K562 (cell line): ENCODE results near the gene LTA. TPM values are rescaled to one million over a fixed set of nuclear protein-coding genes. Genes with fewer than 3 reads are reported as not detected.

Experiments
- ELF1 ChIP-seq: fragments of 200-800 bp; sonication (Bioruptor generic); IDR thresholded peaks from 2 replicates; pipeline ENCODE4 v1.6.1; 2016; ENCODE audit warnings: missing genetic modification characterization, missing compliant biosample characterization
- FOXK2 ChIP-seq, 2 experiments: fragments of 450-650 bp; IDR thresholded peaks in 1 of 2; conservative IDR thresholded peaks in 1 of 2; 2 replicates each; pipeline ENCODE4 v1.6.1; 2016; ENCODE audit warnings: low read depth in 2 of 2, mild to moderate bottlenecking in 1 of 2
- GABPA ChIP-seq: fragments of 200-800 bp; sonication (Bioruptor generic); conservative IDR thresholded peaks from 2 replicates; pipeline ENCODE4 v1.6.1; 2016; ENCODE audit warnings: low read depth, missing genetic modification characterization, missing compliant biosample characterization
- IRF2 ChIP-seq: sonication (generic); formaldehyde crosslinking; IDR thresholded peaks from 2 replicates; pipeline ENCODE4 v1.8.1; 2022; ENCODE audit warnings: mild to moderate bottlenecking, missing genetic modification reagents
- PHF20 ChIP-seq: fragments of 450-650 bp; IDR thresholded peaks from 2 replicates; pipeline ENCODE4 v1.6.1; 2018; ENCODE audit not compliant: partially characterized antibody
- POLR2H ChIP-seq: IDR thresholded peaks from 2 replicates; pipeline ENCODE4 v1.6.1; 2016; ENCODE audit warnings: missing genetic modification characterization, low read depth, mild to moderate bottlenecking, control low read depth, missing compliant biosample characterization, moderate library complexity
- PRMT5 ChIP-seq: sonication (generic); formaldehyde crosslinking; IDR thresholded peaks from 2 replicates; pipeline ENCODE4 v1.5.0; 2020; ENCODE audit warnings: missing genetic modification reagents
- RBM34 ChIP-seq: fragments of 200-400 bp; formaldehyde crosslinking; IDR thresholded peaks from 2 replicates; pipeline ENCODE4 v1.6.1; 2018; ENCODE audit warnings: low read length, borderline replicate concordance; ENCODE audit not compliant: insufficient read depth
- SMAD3 ChIP-seq: fragments of 450-650 bp; formaldehyde crosslinking; conservative IDR thresholded peaks from 2 replicates; pipeline ENCODE4 v1.4.0; 2020; ENCODE audit warnings: mild to moderate bottlenecking
- SMC3 ChIP-seq: conservative IDR thresholded peaks from 2 replicates; pipeline ENCODE4 v1.6.1; 2011; ENCODE audit warnings: low read depth, low read length, improper control_type of control experiment; ENCODE audit not compliant: insufficient read depth
- TFE3 ChIP-seq: fragments of 450-650 bp; formaldehyde crosslinking; IDR thresholded peaks from 2 replicates; pipeline ENCODE4 v1.4.0; 2020; ENCODE audit warnings: mild to moderate bottlenecking, mixed read lengths
- ZBTB11 ChIP-seq, 3 experiments: fragments of 200-800 bp in 1 of 3; fragments of 250-450 bp in 1 of 3; fragments of 450-650 bp in 1 of 3; sonication (Bioruptor Pico) in 1 of 3; sonication (Bioruptor generic) in 1 of 3; formaldehyde crosslinking in 1 of 3; IDR thresholded peaks; 2 replicates each; pipeline versions ENCODE4 v1.6.1 to v1.8.0; 2016 to 2022; ENCODE audit warnings: mild to moderate bottlenecking in 2 of 3, missing genetic modification characterization in 2 of 3, missing compliant biosample characterization in 1 of 3, moderate library complexity in 1 of 3
- ZNF133 ChIP-seq: fragments of 250-450 bp; sonication (Bioruptor Pico); IDR thresholded peaks from 2 replicates; pipeline ENCODE4 v1.4.0; 2020; ENCODE audit warnings: mild to moderate bottlenecking
- ZNF217 ChIP-seq: sonication (generic); formaldehyde crosslinking; IDR thresholded peaks from 2 replicates; pipeline ENCODE4 v1.8.0; 2022; ENCODE audit warnings: mild to moderate bottlenecking, missing genetic modification reagents
- ZNF354B ChIP-seq: fragments of 250-450 bp; sonication (Bioruptor Pico); IDR thresholded peaks from 2 replicates; pipeline ENCODE4 v1.4.0; 2020
- ZNF584 ChIP-seq: fragments of 200-800 bp; sonication (Bioruptor generic); IDR thresholded peaks from 2 replicates; pipeline ENCODE4 v1.6.1; 2016; ENCODE audit warnings: low read depth, mild to moderate bottlenecking, missing genetic modification characterization, missing compliant biosample characterization
- ZSCAN32 ChIP-seq: fragments of 450-650 bp; formaldehyde crosslinking; IDR thresholded peaks from 2 replicates; pipeline ENCODE4 v1.4.0; 2020; ENCODE audit warnings: mild to moderate bottlenecking, moderate library complexity
- polyA plus RNA-seq, 8 experiments: library from polyadenylated mRNA; depleted of rRNA in 4 of 8; stranded (reverse) in 5 of 8; unstranded in 3 of 8; fragments of >200 nt; fragmentation: Nextera tagmentation in 2 of 8; fragmentation: Illumina TruSeq in 1 of 8; extraction: Ambion mirVana in 2 of 8; extraction: Trizol in 1 of 8; gene quantifications; 2 replicates each; pipeline versions ENCODE4 v1.2.1 to v1.2.3, GENCODE V29; 2011 to 2014; ENCODE audit warnings: inconsistent platforms in 1 of 8, missing spikeins in 1 of 8
- total RNA-seq, 7 experiments: library from RNA; depleted of rRNA in 6 of 7; stranded (reverse); fragments of >200 nt in 6 of 7; fragmentation: Illumina TruSeq in 2 of 7; extraction: Trizol in 2 of 7; gene quantifications; 2 replicates each; pipeline versions ENCODE4 v1.2.1 to v1.2.3, GENCODE V29; 2011 to 2021; ENCODE audit warnings: low replicate concordance in 1 of 7
- TF ChIP-seq, protein P1 (sequence below): fragments of 250-450 bp; sonication (Bioruptor Pico); IDR thresholded peaks from 2 replicates; pipeline ENCODE4 v1.4.0; 2020; ENCODE audit warnings: mild to moderate bottlenecking

Gene LTA
- total and polyA plus RNA-seq, 9 of the 15 experiments (the other 6 are each of a cell fraction or from before 2014, with no cell fraction given) = 0.80 TPM; not detected in 8

- TF ChIP-seq PRMT5 (CRISPR knock-in tag) (no peak), ZNF217 (CRISPR knock-in tag) (no peak), ZNF354B (no peak), TFE3 (no peak), ZBTB11 (CRISPR knock-in tag; IDR thresholded peaks at IDR 0.05) (peak in 2 of 3 experiments; percentile 16 to 61; a peak in 2 of 6 replicates), ZSCAN32 (peak; percentile 91), FOXK2 (conservative IDR thresholded peaks at IDR 0.05 in 1 of 2, IDR thresholded peaks at IDR 0.05 in 1 of 2; ENCODE audit: low read depth in 2 of 2) (peak; percentile 91 to 94), GABPA (tag) (peak; percentile 69), SMC3 (no peak), ZNF584 (peak; percentile 53), ELF1 (tag) (0 out of 2 replicates have a peak, but pooled peaks have one; percentile 26), ZNF133 (CRISPR knock-in tag) (peak; percentile 62; the same call in 1 of the 2 replicates), POLR2H (peak; percentile 96), IRF2 (CRISPR knock-in tag) (no peak), PHF20 (peak; percentile 87), SMAD3 (CRISPR knock-in tag) (0 out of 2 replicates have a peak, but pooled peaks have one; percentile 59), RBM34 (no peak)
- TF ChIP-seq, protein P1, sequence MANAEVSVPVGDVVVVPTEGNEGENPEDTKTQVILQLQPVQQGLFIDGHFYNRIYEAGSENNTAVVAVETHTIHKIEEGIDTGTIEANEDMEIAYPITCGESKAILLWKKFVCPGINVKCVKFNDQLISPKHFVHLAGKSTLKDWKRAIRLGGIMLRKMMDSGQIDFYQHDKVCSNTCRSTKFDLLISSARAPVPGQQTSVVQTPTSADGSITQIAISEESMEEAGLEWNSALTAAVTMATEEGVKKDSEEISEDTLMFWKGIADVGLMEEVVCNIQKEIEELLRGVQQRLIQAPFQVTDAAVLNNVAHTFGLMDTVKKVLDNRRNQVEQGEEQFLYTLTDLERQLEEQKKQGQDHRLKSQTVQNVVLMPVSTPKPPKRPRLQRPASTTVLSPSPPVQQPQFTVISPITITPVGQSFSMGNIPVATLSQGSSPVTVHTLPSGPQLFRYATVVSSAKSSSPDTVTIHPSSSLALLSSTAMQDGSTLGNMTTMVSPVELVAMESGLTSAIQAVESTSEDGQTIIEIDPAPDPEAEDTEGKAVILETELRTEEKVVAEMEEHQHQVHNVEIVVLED (CRISPR knock-in tag) = peak; percentile 87
Measured at GRCh38 chr6:31619805-31620585, 47.9 kb downstream of the LTA start (continued).
